Vagina (tissue), 2 donors: ENCODE data around the gene CEP250.

Source experiments
- POLR2A ChIP-seq, 2 donors: fragments of 450-650 bp; IDR thresholded peaks; one replicate each; pipeline ENCODE4 v1.6.1; 2017; ENCODE audit warnings: antibody characterized with exemption in 2 of 2, mild to moderate bottlenecking in 2 of 2, moderate library complexity in 2 of 2
- POLR2AphosphoS5 ChIP-seq, 2 donors: sonication (generic); formaldehyde crosslinking; IDR thresholded peaks; one replicate each; pipeline ENCODE4 v1.9.0; 2017; ENCODE audit warnings: antibody characterized with exemption in 2 of 2, mild to moderate bottlenecking in 2 of 2, low read depth in 1 of 2; ENCODE audit not compliant: insufficient read depth in 1 of 2
- TF ChIP-seq, protein P1 (sequence below), 3 experiments: fragments of 450-650 bp in 2 of 3; fragments of 200-600 bp in 1 of 3; sonication (generic) in 1 of 3; IDR thresholded peaks; one replicate each; pipeline ENCODE4 v1.5.1; 2017 to 2019; ENCODE audit warnings: antibody characterized with exemption in 3 of 3, mild to moderate bottlenecking in 2 of 3, moderate library complexity in 2 of 3

DNA sequence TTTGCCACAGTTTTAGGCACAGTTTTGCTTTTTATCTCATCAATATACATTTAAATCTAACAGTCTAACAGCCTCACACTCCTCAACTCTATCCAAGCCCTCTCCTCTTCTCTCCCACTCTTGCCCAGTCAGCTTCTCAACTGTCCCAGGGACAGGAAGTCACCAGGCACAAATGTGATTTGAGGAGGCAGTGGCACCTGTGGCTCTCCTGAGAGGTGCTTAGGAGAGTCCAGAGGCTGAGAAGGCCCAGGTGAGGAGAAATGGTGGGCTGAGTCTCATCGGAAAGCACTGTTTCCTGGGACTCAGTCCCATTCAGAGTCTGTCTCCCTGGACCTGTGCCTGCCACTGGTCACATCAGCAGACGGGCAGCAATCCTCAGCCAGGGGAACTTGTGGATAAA, 22.1 kb upstream of the CEP250 start:
- TF ChIP-seq, protein P1, sequence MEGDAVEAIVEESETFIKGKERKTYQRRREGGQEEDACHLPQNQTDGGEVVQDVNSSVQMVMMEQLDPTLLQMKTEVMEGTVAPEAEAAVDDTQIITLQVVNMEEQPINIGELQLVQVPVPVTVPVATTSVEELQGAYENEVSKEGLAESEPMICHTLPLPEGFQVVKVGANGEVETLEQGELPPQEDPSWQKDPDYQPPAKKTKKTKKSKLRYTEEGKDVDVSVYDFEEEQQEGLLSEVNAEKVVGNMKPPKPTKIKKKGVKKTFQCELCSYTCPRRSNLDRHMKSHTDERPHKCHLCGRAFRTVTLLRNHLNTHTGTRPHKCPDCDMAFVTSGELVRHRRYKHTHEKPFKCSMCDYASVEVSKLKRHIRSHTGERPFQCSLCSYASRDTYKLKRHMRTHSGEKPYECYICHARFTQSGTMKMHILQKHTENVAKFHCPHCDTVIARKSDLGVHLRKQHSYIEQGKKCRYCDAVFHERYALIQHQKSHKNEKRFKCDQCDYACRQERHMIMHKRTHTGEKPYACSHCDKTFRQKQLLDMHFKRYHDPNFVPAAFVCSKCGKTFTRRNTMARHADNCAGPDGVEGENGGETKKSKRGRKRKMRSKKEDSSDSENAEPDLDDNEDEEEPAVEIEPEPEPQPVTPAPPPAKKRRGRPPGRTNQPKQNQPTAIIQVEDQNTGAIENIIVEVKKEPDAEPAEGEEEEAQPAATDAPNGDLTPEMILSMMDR (IDR thresholded peaks at IDR 0.05), result no peak
- TF ChIP-seq POLR2A (IDR thresholded peaks at IDR 0.05) (no peak), POLR2AphosphoS5 (IDR thresholded peaks at IDR 0.05; ENCODE audit: insufficient read depth in 1 of 2, low read depth in 1 of 2) (no peak)
